NCI-H526 treated with DMSO at 0.1 percent for 48 hours (cell line): Measurements from ENCODE around the gene CATSPERE.
"Not testable (repeated sequence)": the region's sequence is repeated elsewhere in the genome, so short reads cannot be mapped to it uniquely, and the experiment has no call there.

Experiments
- DNase-seq: peaks from one replicate; lab custom pipeline; 2025; lab: John Stamatoyannopoulos, UW

CATSPERE gene

GRCh38 chr1:244664353-244664752 is 203.3 kb downstream of the CATSPERE start:
- DNase-seq, result no peak

GRCh38 chr1:244665771-244666217 is 204.7 kb downstream of the CATSPERE start:
- DNase-seq, result no peak

- not testable (repeated sequence) for DNase-seq
Measured at GRCh38 chr1:244666672-244667418, 205.8 kb downstream of the CATSPERE start.

GRCh38 chr1:244667797-244668196 is 206.7 kb downstream of the CATSPERE start:
- no peak for DNase-seq

- no peak for DNase-seq
Measured at GRCh38 chr1:244672946-244673682, 212.0 kb downstream of the CATSPERE start.

- no peak for DNase-seq
Measured at GRCh38 chr1:244674446-244674845, 213.4 kb downstream of the CATSPERE start.

- DNase-seq, result no peak
Measured at GRCh38 chr1:244675167-244675566, 214.1 kb downstream of the CATSPERE start.

GRCh38 chr1:244678697-244679096 is 217.6 kb downstream of the CATSPERE start:
- no peak for DNase-seq

GRCh38 chr1:244680667-244681066 is 219.6 kb downstream of the CATSPERE start:
- no peak for DNase-seq

- DNase-seq, result not testable (repeated sequence)
Measured at GRCh38 chr1:244682087-244682486, 221.0 kb downstream of the CATSPERE start.
